ENCODE results near the gene EIF2AK2.

The EIF2AK2 gene

GRCh38 chr2:37059841-37060240 is 96.9 kb downstream of the EIF2AK2 start:
- TF ChIP-seq TEAD4 (IDR thresholded peaks at IDR 0.05) (no peak), EP300 (IDR thresholded peaks at IDR 0.05; ENCODE audit: borderline replicate concordance) (no peak), REST (IDR thresholded peaks at IDR 0.05; ENCODE audit: low read depth) (no peak), EGR1 (IDR thresholded peaks at IDR 0.05) (no peak), RAD21 (IDR thresholded peaks at IDR 0.05; ENCODE audit: low read depth) (no peak), ZBTB7A (IDR thresholded peaks at IDR 0.05; ENCODE audit: low read depth) (no peak), CEBPB (IDR thresholded peaks at IDR 0.05) (no peak), FOXM1 (IDR thresholded peaks at IDR 0.05; ENCODE audit: borderline replicate concordance, low read depth) (no peak), YY1 (IDR thresholded peaks at IDR 0.05; ENCODE audit: low read depth) (no peak), TAF1 (IDR thresholded peaks at IDR 0.05; ENCODE audit: low read depth) (no peak), USF1 (IDR thresholded peaks at IDR 0.05) (no peak), CREB1 (IDR thresholded peaks at IDR 0.05; ENCODE audit: low read depth) (no peak), MAX (IDR thresholded peaks at IDR 0.05) (no peak), NFIC (IDR thresholded peaks at IDR 0.05) (no peak), TCF12 (IDR thresholded peaks at IDR 0.05; ENCODE audit: low read depth) (no peak)

GRCh38 chr2:37052600-37053332 is 104.0 kb downstream of the EIF2AK2 start:
- no peak for TF ChIP-seq RAD21 (IDR thresholded peaks at IDR 0.05; ENCODE audit: low read depth)
